GM12891 (cell line): Measurements from ENCODE around the gene ARHGAP12.

Experiments
- PAX5 ChIP-seq: IDR thresholded peaks from 2 replicates; pipeline ENCODE4 v1.6.1; 2011; ENCODE audit warnings: low read length, moderate library complexity, mild to moderate bottlenecking; ENCODE audit not compliant: insufficient read depth, severe bottlenecking
- POLR2A ChIP-seq: IDR thresholded peaks from 2 replicates; pipeline ENCODE4 v1.6.1; 2011; ENCODE audit warnings: low read depth, low read length, control low read depth
- POLR2AphosphoS5 ChIP-seq: IDR thresholded peaks from 2 replicates; pipeline ENCODE4 v1.6.1; 2011; ENCODE audit warnings: low read depth, low read length, control low read depth
- POU2F2 ChIP-seq: IDR thresholded peaks from 2 replicates; pipeline ENCODE4 v1.6.1; 2011; ENCODE audit warnings: low read depth, mild to moderate bottlenecking, control low read depth, low read length, moderate library complexity
- SPI1 ChIP-seq: IDR thresholded peaks from 2 replicates; pipeline ENCODE4 v1.6.1; 2011; ENCODE audit warnings: low read depth, low read length, control low read depth
- TAF1 ChIP-seq: IDR thresholded peaks from 2 replicates; pipeline ENCODE4 v1.6.1; 2011; ENCODE audit warnings: low read depth, low read length, control low read depth

- no peak for TF ChIP-seq POLR2AphosphoS5
- no peak for TF ChIP-seq TAF1
- TF ChIP-seq POLR2A: no peak
- TF ChIP-seq SPI1: no peak
- no peak for TF ChIP-seq POU2F2
- no peak for TF ChIP-seq PAX5
Measured at GRCh38 chr10:31776159-31776558, 152.5 kb downstream of the ARHGAP12 start.
